ENCODE results near the gene HMGCL.
"Not testable (repeated sequence)": the region's sequence is repeated elsewhere in the genome, so short reads cannot be mapped to it uniquely, and the experiment has no call there.

HMGCL gene

DNA sequence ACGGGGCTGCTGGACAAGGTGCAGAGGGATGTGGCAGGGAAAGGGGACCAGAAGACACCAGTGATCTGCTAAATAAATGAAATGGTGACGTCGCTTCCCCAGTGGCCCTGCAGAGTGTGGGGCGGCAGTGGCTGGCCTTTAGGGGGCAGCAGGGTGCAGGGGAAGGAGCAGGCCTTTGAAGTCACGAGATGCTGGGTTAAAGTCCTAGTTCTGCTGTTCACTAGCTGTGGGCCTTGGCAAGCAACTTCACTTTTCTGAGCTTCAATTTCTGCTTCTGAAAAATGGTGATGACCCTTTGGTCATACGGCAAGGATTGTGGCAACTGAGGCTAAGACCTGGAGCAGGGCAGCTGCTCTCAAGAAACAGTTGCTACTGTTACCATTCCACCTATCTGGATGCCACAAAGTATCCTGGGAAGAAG is 15.5 kb downstream of the HMGCL start:
- H3K4me1 ChIP-seq (ENCODE audit: control insufficient read depth, insufficient read depth, low read length, unreplicated experiment), result no peaks in the 10 kb centered on the region
- no peaks in the 10 kb centered on the region for H3K79me2 ChIP-seq (ENCODE audit: control insufficient read depth, insufficient read depth, low read length, unreplicated experiment)
- H3K36me3 ChIP-seq (ENCODE audit: insufficient read depth, low read length), result no peaks in the 10 kb centered on the region; the same call in 1 of the 2 replicates
- H3K27me3 ChIP-seq (ENCODE audit: insufficient read depth, low read length), result no peaks in the 10 kb centered on the region
- no peak overlapping the region for H3K27ac ChIP-seq (ENCODE audit: low read depth, low read length)
- H2AFZ ChIP-seq (ENCODE audit: low read length, unreplicated experiment), result no peak overlapping the region
- H3K4me3 ChIP-seq (ENCODE audit: low read depth, low read length), result no peak overlapping the region

DNA sequence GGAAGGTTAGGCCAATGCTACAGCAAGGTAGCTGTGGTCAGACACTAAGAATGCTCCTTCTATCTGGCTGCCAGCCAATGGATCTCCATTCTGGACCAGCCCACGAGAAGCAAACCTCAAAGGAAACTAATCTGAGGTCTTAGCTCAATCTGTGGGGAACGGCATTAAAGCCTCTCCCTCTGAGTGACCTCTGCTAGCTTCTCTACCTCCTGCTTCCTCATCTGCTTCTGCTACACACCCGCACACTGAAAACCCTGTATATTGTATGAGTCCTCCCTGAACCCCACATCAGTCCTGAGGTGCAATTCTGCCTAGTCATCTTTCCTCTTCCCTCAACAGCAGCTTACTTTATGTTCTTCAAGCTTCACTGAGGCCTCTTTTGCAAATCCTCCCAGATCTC is 17.8 kb downstream of the HMGCL start:
- Histone ChIP-seq H3K27ac (ENCODE audit: low read depth, low read length) (no peak overlapping the region), H3K36me3 (ENCODE audit: insufficient read depth, low read length) (no peaks in the 10 kb centered on the region; the same call in 1 of the 2 replicates)

DNA sequence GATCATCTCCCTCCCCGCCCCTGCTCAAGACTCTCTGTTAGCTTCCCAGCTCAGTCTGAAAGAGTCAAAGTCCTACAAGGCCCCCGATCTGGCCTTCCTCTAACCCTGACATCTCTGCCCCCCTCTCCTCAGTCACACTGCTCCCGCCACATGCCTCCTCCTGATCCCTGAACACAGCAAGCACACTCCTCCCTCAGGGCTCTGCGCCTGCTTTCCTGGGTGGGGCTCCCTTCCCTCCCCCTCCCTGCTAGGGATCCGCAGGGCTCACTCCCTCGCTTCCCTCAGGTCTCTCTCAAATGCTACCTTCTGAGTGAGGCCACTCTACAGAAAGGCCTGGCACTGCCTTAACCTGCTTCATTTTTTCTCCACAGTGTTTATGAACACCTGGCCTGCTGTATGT is 18.9 kb downstream of the HMGCL start:
- Histone ChIP-seq H2AFZ (ENCODE audit: low read length, unreplicated experiment) (no peak overlapping the region), H3K36me3 (ENCODE audit: insufficient read depth, low read length) (no peaks in the 10 kb centered on the region; the same call in 1 of the 2 replicates), H3K4me3 (ENCODE audit: low read depth, low read length) (no peak overlapping the region), H3K79me2 (ENCODE audit: control insufficient read depth, insufficient read depth, low read length, unreplicated experiment) (no peaks in the 10 kb centered on the region), H3K4me1 (ENCODE audit: control insufficient read depth, insufficient read depth, low read length, unreplicated experiment) (no peaks in the 10 kb centered on the region), H3K27me3 (ENCODE audit: insufficient read depth, low read length) (no peaks in the 10 kb centered on the region), H3K27ac (ENCODE audit: low read depth, low read length) (no peak overlapping the region)

More for the DNA sequence above, 17.8 kb downstream of the HMGCL start:
- no peaks in the 10 kb centered on the region for H3K79me2 ChIP-seq (ENCODE audit: control insufficient read depth, insufficient read depth, low read length, unreplicated experiment)
- no peaks in the 10 kb centered on the region for H3K4me1 ChIP-seq (ENCODE audit: control insufficient read depth, insufficient read depth, low read length, unreplicated experiment)
- H3K27me3 ChIP-seq (ENCODE audit: insufficient read depth, low read length), result no peaks in the 10 kb centered on the region
- H2AFZ ChIP-seq (ENCODE audit: low read length, unreplicated experiment), result no peak overlapping the region
- H3K4me3 ChIP-seq (ENCODE audit: low read depth, low read length), result no peak overlapping the region

DNA sequence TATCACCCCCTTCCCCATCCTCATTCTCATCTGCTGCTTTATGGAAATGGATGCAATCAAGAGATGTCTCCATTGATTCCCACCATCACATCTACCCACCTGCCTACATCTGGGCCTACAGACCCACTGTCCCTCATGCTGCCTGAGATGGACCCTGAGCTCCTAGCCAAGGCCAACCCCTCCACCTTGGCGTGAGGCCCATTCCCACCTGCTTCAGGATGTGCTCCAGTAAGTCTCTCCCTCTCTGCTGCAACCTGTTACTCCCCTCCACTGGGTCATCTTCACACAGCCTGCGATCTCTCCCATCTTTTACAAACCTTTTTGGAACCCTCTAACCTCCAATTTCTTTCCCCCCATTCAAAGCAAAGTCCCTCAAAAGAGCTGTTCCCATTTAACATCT is 20.2 kb downstream of the HMGCL start:
- Histone ChIP-seq H3K27me3 (ENCODE audit: insufficient read depth, low read length) (no peaks in the 10 kb centered on the region), H3K4me3 (ENCODE audit: low read depth, low read length) (no peak overlapping the region), H2AFZ (ENCODE audit: low read length, unreplicated experiment) (no peak overlapping the region), H3K27ac (ENCODE audit: low read depth, low read length) (no peak overlapping the region), H3K4me1 (ENCODE audit: control insufficient read depth, insufficient read depth, low read length, unreplicated experiment) (no peaks in the 10 kb centered on the region), H3K79me2 (ENCODE audit: control insufficient read depth, insufficient read depth, low read length, unreplicated experiment) (no peaks in the 10 kb centered on the region), H3K36me3 (ENCODE audit: insufficient read depth, low read length) (no peaks in the 10 kb centered on the region; the same call in 1 of the 2 replicates)

DNA sequence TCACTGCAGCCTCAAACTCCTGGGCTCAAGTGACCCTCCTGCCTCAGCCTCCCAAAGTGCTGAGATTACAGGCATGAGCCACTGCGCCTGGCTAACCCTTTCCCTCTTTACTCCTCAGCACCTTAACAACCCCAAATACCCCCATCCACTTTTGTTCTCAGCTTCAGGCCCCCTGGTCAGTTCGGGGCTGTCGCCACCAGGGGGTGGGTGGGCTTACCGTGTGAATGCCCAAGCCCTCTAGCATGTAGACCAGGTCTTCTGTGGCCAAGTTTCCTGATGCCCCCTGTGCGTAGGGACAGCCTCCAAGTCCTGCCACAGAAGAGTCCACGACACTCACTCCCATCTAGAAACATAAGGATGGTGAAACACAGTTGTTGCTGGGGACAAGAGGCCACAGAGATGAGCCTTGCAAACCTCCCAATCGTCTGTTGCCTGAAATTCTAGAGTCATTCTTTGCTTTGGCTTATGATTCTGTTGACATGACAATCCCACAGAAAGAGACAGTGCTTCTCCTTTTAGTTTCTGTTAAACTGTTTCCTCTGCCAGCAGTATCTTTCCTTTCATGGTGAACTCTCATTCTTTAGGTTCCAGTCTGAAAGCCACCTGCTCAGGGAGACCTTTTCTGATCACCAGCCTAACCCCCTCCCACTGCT is 20.9 kb downstream of the HMGCL start:
- Histone ChIP-seq H3K36me3 (ENCODE audit: insufficient read depth, low read length) (no peaks in the 10 kb centered on the region; the same call in 1 of the 2 replicates), H3K27me3 (ENCODE audit: insufficient read depth, low read length) (no peaks in the 10 kb centered on the region), H3K79me2 (ENCODE audit: control insufficient read depth, insufficient read depth, low read length, unreplicated experiment) (peaks cover 7% of the 10 kb centered on the region), H2AFZ (ENCODE audit: low read length, unreplicated experiment) (no peak overlapping the region), H3K4me1 (ENCODE audit: control insufficient read depth, insufficient read depth, low read length, unreplicated experiment) (peaks cover 5% of the 10 kb centered on the region), H3K4me3 (ENCODE audit: low read depth, low read length) (no peak overlapping the region), H3K27ac (ENCODE audit: low read depth, low read length) (no peak overlapping the region)

DNA sequence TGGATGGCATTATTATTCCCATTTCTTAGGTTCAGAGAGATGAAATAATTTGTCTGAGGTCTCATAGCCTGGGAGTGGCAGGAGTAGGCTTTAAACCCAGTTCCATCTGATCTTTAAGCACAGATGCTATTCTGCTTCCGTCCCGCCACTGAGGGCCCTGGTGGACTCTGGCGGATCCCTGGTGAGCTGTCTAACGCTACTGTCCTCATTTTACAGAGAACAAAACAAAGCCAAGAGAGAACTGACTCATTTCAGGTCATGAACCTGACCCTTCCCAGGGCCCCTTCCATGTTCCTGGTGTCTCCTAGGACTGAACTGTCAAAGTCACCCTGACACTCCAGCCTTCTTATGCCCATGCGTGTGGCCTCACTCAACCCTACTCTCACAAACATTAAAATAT is 21.6 kb downstream of the HMGCL start:
- H3K27ac ChIP-seq (ENCODE audit: low read depth, low read length), result no peak overlapping the region
- H3K27me3 ChIP-seq (ENCODE audit: insufficient read depth, low read length), result no peaks in the 10 kb centered on the region
- peaks cover 7% of the 10 kb centered on the region for H3K79me2 ChIP-seq (ENCODE audit: control insufficient read depth, insufficient read depth, low read length, unreplicated experiment)
- no peak overlapping the region for H3K4me3 ChIP-seq (ENCODE audit: low read depth, low read length)
- peaks cover 4% of the 10 kb centered on the region; the same call in 1 of the 2 replicates for H3K36me3 ChIP-seq (ENCODE audit: insufficient read depth, low read length)
- no peak overlapping the region for H2AFZ ChIP-seq (ENCODE audit: low read length, unreplicated experiment)
- H3K4me1 ChIP-seq (ENCODE audit: control insufficient read depth, insufficient read depth, low read length, unreplicated experiment), result peaks cover 10% of the 10 kb centered on the region

DNA sequence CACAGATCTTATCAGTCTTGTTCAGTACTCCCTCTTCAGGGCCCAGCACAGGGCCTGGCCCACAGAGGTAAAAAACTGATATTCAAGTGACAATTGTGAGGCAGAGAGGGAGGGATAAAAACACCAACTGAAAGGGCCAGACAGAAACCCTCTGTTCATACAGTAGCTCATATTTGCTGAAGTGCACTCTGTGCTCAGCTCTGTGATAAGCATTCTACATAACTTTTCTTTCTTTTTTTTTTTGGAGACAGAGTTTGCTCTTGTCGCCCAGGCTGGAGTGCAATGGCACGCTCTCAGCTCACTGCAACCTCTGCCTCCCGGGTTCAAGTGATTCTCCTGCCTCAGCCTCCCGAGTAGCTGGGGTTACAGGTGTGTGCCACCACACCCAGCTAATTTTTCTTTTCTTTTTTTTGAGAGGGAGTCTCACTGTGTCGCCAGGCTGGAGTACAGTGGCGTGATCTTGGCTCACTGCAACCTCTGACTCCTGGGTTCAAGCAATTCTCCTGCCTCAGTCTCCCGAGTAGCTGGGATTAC is 22.4 kb downstream of the HMGCL start:
- not testable (repeated sequence) for H3K27ac ChIP-seq (ENCODE audit: low read depth, low read length); H3K79me2 ChIP-seq (ENCODE audit: control insufficient read depth, insufficient read depth, low read length, unreplicated experiment); H3K36me3 ChIP-seq (ENCODE audit: insufficient read depth, low read length); H3K27me3 ChIP-seq (ENCODE audit: insufficient read depth, low read length); H3K4me3 ChIP-seq (ENCODE audit: low read depth, low read length); H2AFZ ChIP-seq (ENCODE audit: low read length, unreplicated experiment)
- peaks cover 10% of the 10 kb centered on the region for H3K4me1 ChIP-seq (ENCODE audit: control insufficient read depth, insufficient read depth, low read length, unreplicated experiment)

DNA sequence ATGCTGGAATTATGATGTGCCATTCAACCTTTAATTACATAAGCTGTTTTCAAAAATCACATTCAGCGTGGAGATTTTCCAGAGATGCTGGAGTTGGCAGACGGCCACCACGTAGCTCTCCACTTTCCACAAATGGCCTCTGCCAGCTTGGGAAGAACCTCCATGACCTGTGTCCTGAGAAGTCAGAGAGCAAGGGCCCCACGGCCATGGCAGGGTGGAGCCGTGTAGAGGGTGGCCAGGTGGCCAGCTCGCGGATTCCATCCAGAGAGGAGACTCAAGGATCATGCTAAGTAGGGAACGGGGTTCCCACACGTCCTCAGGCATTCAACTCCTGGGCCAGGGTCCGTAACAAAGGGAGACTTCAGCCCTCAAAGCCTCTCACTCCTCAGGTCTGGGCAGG is 23.4 kb downstream of the HMGCL start:
- Histone ChIP-seq H3K27me3 (ENCODE audit: insufficient read depth, low read length) (no peaks in the 10 kb centered on the region), H3K36me3 (ENCODE audit: insufficient read depth, low read length) (peaks cover 4% of the 10 kb centered on the region; the same call in 1 of the 2 replicates), H3K27ac (ENCODE audit: low read depth, low read length) (no peak overlapping the region), H2AFZ (ENCODE audit: low read length, unreplicated experiment) (no peak overlapping the region), H3K4me1 (ENCODE audit: control insufficient read depth, insufficient read depth, low read length, unreplicated experiment) (peaks cover 10% of the 10 kb centered on the region), H3K79me2 (ENCODE audit: control insufficient read depth, insufficient read depth, low read length, unreplicated experiment) (peaks cover 7% of the 10 kb centered on the region), H3K4me3 (ENCODE audit: low read depth, low read length) (peak overlapping the region; percentile 95; the same call in 1 of the 2 replicates)

DNA sequence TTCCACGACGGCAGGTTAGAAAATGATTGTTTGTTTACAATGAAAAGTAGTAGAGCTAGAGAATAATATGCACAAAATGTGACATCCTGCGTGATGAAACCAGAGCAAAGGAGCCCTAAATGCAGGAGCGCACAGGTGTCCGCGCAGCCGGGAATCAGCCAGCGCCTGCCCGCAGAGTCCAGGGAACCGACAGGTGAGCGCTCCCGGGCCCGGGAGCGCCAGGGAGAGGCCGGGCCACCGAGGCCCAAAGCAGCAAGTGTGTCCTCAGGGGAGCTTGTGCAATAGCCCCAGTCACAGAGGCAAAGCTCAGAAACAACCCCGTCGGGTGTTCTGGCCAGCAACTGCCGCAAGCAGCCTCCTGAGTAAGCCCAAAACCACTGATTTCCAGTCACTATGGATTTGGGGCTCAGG is 23.9 kb downstream of the HMGCL start:
- no peak overlapping the region for H2AFZ ChIP-seq (ENCODE audit: low read length, unreplicated experiment)

DNA sequence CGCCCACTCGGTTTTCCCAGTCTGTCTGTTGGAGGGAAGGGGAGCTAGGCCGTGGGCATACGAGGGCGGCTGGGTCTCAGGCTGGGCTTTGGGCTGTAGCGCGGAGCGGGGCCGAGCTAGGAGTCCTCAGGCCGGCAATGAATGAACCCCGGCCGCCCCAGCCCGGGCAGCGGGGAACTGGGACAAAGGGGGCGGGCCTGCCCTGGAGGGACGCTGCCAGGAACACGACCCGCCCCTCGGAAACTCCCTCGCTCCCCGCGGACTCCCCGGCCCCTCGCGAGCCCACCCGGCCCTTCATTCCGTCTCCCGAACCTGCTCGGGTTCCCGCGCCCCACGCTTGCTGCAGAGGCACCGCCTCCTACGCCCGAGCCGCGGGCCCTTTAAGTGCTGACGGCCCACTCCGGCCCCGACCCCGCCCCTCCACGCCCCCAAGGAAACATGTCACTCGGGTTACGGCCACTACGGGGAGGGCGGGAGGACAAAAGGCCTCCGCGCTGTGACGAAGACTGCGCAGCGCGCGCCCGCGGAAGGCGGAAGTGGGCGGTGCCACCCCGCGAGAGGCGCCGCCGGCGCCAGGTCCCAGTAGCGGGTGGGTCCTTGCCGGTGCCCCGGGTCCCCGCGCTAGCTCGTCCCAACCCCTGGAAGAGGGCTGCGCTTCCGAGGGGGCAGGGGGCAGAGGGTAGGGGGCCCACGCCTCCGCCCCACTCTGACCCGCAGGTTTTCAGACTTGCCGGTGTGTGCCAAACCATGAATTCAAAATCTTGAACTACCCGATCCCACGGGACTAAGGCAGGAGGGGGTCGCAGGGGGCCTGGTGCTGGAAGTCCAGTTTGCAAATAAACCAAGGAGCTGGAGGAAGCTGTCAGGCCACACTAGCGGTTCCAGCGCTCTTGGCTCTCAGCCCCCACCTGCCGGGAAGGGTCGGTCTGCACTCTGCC is 24.6 kb downstream of the HMGCL start, which contains the start of gene GALE:
TSS of gene GALE (minus strand) at position 355 of the 938 bp plus-strand sequence. CDS start 1,747 bp downstream, outside the sequence.
- H3K4me3 ChIP-seq (ENCODE audit: low read depth, low read length), result peak within 1 kb of the TSS; percentile 95
- H3K4me1 ChIP-seq (ENCODE audit: control insufficient read depth, insufficient read depth, low read length, unreplicated experiment), result peaks cover 10% of the 10 kb centered on the region
- peak within 1 kb of the TSS; percentile 87 for H2AFZ ChIP-seq (ENCODE audit: low read length, unreplicated experiment)
- H3K79me2 ChIP-seq (ENCODE audit: control insufficient read depth, insufficient read depth, low read length, unreplicated experiment), result peaks cover 7% of the 10 kb centered on the region
- H3K27me3 ChIP-seq (ENCODE audit: insufficient read depth, low read length), result no peaks in the 10 kb centered on the region
- H3K27ac ChIP-seq (ENCODE audit: low read depth, low read length), result peak within 1 kb of the TSS; percentile 74
- peaks cover 7% of the 10 kb centered on the region; the same call in 1 of the 2 replicates for H3K36me3 ChIP-seq (ENCODE audit: insufficient read depth, low read length)

More for the DNA sequence above, 23.9 kb downstream of the HMGCL start:
- H3K4me3 ChIP-seq (ENCODE audit: low read depth, low read length), result peak overlapping the region; percentile 95
- no peak overlapping the region for H3K27ac ChIP-seq (ENCODE audit: low read depth, low read length)
- H3K36me3 ChIP-seq (ENCODE audit: insufficient read depth, low read length), result peaks cover 4% of the 10 kb centered on the region; the same call in 1 of the 2 replicates
- H3K27me3 ChIP-seq (ENCODE audit: insufficient read depth, low read length), result no peaks in the 10 kb centered on the region
- H3K4me1 ChIP-seq (ENCODE audit: control insufficient read depth, insufficient read depth, low read length, unreplicated experiment), result peaks cover 10% of the 10 kb centered on the region
- H3K79me2 ChIP-seq (ENCODE audit: control insufficient read depth, insufficient read depth, low read length, unreplicated experiment), result peaks cover 7% of the 10 kb centered on the region
